NCI-H2081 (cell line): Measurements from ENCODE around the gene EIF5A2.
"Not testable (repeated sequence)": the region's sequence is repeated elsewhere in the genome, so short reads cannot be mapped to it uniquely, and the experiment has no call there.

Experiments used
- DNase-seq, 2 experiments: peaks; one replicate each; lab custom pipeline; 2025; lab: John Stamatoyannopoulos, UW

EIF5A2 gene

GRCh38 chr3:170896781-170897180 lies 11.7 kb downstream of the EIF5A2 start:
- DNase-seq: no peak

DNA sequence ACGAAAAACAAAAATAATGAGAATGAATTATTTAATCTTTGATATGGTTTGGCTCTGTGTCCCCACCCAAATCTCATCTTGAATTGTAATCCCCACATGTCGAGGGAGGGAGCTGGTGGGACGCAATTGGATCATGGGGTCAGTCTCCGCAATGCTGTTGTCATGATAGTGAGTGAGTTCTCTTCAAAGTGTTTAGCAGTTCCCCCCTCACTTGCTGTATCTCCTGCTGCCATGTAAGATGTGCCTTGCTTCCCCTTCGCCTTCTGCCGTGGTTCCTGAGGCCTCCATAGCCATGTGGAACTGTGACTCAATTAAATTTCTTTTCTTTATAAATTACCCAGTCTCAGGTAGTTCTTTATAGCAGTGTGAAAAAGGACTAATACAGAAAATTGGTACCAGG lies 12.1 kb downstream of the EIF5A2 start:
- not testable (repeated sequence) for DNase-seq

GRCh38 chr3:170893895-170894294 lies 14.5 kb downstream of the EIF5A2 start:
- DNase-seq: no peak

GRCh38 chr3:170889630-170890029 lies 18.8 kb downstream of the EIF5A2 start:
- no peak for DNase-seq

GRCh38 chr3:170889132-170889531 lies 19.3 kb downstream of the EIF5A2 start:
- DNase-seq: no peak

DNA sequence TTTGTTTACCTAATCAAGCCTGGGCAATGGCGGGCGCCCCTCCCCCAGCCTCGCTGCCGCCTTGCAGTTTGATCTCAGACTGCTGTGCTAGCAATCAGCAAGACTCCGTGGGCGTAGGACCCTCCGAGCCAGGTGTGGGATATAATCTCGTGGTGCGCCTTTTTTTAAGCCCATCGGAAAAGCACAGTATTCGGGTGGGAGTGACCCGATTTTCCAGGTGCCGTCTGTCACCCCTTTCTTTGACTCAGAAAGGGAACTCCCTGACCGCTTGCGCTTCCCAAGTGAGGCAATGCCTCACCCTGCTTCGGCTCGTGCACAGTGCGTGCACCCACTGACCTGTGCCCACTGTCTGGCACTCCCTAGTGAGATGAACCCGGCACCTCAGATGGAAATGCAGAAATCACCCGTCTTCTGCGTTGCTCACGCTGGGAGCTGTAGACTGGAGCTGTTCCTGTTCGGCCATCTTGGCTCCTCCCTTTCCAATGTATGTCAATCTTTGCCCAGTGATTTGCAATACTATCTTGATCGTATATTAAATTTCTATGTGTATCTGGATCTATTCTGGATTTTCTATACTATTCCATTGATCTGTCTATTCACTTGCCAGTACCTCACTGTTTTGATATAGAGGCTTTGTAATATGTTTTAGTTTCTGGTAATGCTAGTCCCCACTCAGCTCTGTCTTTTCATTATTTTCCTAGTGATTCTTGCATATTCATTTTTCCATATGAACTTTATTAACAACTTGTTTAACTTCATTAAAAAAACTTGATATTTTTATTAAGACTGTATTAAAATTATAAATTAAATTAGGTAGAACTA lies 24.1 kb downstream of the EIF5A2 start:
- DNase-seq: not testable (repeated sequence)

DNA sequence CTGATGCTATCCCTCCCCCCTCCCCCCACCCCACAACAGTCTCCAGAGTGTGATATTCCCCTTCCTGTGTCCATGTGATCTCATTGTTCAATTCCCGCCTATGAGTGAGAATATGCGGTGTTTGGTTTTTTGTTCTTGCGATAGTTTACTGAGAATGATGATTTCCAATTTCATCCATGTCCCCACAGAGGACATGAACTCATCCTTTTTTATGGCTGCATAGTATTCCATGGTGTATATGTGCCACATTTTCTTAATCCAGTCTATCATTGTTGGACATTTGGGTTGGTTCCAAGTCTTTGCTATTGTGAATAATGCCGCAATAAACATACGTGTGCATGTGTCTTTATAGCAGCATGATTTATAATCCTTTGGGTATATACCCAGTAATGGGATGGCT lies 29.7 kb downstream of the EIF5A2 start:
- not testable (repeated sequence) for DNase-seq

- not testable (repeated sequence) for DNase-seq
Measured at GRCh38 chr3:170877311-170877710, 31.1 kb downstream of the EIF5A2 start.

DNA sequence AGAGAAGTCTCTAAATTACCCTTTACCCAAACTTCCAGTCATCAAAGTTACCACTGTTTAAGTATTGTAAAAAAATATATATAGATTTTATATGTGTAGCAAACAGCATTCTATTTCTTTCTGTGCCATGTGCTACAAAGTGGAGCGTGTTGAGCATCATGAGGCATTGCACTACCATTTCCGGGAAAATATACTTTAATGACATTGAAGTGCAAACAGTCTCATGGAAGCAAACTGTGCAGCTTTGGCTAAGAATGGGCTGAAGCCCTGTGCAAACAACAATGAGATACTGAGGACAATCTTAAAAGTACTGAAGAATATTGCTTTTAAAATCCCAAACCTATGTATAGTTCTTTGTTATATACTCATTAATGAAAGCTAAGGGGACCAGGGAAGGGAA lies 31.9 kb downstream of the EIF5A2 start:
- no peak for DNase-seq

DNA sequence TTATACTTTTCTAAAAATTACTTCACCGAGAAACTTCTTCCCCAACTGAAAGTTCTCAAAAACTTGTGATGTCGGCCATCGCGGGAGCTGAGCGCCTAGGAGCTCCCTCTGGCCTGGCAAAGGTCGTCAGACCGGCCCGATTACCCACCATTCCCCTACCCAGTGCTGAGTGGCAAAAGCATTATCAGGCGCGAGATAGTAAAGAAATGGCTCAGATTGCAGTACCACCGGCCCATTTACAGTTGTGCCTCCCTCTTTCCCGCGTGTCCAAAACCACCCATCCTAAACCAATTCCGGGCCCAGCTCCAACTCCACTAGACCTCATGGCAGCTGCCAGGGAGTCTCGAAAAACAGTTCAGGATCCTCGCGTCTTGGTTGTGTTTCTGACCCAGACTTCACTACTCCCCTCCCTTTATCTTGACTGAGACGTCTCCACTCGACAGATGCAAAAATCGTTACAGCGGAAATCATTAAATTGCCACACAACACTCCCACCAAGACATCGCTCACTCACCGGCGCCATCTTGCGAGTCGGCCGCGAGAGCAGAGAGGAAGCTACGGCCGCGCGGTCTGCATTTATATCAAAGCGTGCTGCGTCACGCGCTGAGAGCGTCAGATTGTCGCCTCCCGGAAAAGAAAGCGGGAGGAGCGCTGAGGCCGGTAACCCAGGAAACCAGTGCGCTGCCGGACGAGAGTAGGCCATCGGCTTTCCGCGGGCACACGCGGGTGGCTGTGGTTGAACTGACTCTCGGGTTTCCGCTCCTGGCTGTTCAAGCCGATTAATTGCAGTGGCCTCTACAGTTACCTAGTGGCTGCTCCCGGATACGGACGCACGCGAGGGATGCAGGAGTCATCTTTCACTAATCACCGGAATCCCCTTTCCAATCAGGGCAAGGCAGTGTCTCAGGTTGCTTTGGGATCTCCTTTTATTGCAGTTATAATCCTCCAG lies 38.5 kb downstream of the EIF5A2 start, which contains the start of gene RPL22L1:
Gene RPL22L1 (minus strand): TSS at position 551 of the 949 bp plus-strand sequence. CDS start 28 bp downstream, at position 523.
- DNase-seq: no peak

DNA sequence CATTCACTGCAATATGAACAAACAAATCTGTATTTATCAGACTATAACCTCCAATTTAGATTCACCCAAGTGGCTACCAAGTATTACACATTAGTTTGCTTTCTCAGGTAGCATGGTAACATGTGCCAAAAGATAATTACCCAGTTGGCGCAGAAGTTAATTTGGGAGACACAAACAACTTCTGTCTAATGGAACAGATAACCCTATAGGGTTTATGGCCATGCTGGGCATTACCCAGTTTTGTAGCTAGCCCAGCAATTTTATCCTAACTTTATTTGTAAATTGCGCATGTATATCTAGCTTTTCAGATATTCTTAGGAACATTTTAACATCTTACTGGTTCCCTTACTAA lies 39.2 kb downstream of the EIF5A2 start:
- DNase-seq: no peak

DNA sequence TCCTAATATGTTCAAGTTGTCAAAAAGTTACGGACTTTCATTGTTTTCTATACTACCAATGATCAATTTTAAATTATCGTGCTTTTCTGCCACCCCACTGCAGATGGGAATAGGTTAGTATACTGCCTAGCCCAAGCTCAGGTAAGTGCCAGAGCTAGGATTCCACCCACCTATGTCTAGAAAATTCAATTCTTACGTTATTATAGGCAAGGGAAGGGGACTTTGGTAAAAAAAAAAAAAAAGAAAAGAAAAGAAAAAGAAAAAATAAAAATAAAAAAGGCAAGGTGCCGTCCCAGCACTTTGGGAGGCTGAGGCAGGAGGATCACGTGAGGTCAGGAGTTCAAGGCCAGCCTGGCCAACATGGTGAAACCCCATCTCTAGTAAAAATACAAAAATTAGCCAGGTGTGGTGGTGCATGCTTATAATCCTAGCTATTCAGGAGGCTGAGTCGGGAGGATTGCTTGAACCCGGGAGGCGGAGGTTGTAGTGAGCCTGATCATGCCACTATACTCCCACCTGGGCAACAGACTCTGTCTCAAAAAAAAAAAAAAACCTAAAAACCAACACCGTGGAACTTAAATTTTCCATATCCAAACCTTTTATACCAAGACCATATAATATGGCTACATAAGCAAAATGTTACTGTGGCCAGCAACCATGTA lies 39.7 kb downstream of the EIF5A2 start:
- DNase-seq: no peak

GRCh38 chr3:170867143-170867937 lies 41.1 kb downstream of the EIF5A2 start:
- DNase-seq: no peak

- no peak for DNase-seq
Measured at GRCh38 chr3:170866499-170866898, 41.9 kb downstream of the EIF5A2 start.

DNA sequence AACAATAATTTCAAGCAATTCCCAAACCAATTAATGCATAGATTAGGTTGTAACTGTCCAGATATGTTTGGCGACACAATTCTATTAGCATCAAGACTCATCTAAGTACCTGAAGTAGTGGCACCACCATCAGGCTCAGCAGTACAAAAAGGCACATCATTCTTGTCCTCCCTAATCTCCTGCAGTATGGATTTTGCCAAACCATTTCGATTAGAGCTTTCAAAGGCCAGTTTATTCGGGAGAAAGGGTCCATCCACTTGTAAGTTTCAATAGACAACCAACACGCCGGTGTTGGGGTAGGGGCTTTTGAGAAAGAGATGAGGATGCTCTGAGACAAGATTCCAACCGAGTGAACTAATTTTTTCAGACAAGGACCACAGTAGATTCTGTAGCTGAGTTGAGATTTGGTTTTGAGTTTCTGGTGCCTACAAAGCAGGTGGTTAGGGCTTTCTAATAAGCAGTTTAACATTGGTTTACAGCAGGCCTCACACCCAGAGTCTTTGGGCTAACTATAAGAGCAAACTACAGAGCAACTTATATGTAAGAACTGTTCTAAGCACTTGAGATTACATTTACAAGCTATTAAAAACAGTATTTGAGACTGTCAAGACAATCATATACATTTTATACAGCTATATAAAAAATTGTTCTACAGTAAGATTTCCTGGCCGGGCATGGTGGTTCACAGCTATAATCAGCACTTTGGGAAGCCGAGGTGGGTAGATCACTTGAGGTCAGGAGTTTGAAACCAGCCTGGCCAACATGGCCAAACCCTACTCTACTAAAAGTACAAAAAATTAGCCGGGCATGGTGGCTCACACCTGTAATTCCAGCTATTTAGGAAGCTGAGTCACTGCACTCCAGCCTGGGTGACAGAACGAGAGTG lies 43.0 kb downstream of the EIF5A2 start:
- no peak for DNase-seq

- DNase-seq: no peak
Measured at GRCh38 chr3:170864525-170865208, 43.8 kb downstream of the EIF5A2 start.

GRCh38 chr3:170863816-170864215 lies 44.6 kb downstream of the EIF5A2 start:
- DNase-seq: no peak

GRCh38 chr3:170862618-170863374 lies 45.6 kb downstream of the EIF5A2 start:
- no peak for DNase-seq

GRCh38 chr3:170858599-170858998 lies 49.8 kb downstream of the EIF5A2 start:
- DNase-seq: no peak
